HCT116 (cell line): ENCODE results near the gene MINDY4. TPM values are rescaled to one million over a fixed set of nuclear protein-coding genes. Genes with fewer than 3 reads are reported as not detected.

Experiments used
- ATAC-seq: fragments of 200-7000 bp; cut with Tn5 transposase; 2 replicates; pipeline ENCODE4 v1.9.1; 2020; ENCODE audit warnings: mild to moderate bottlenecking, moderate library complexity
- BruUV-seq: library from RNA; stranded (reverse); fragments of 400-500 nt; replicated peaks from 2 replicates; lab custom pipeline; 2021; lab: Mats Ljungman, UMichigan
- CTCF ChIA-PET: fragments of 300-600 bp; sonication (Branson Sonifier 250); formaldehyde crosslinking; loops from one replicate; lab custom pipeline; 2021; ENCODE audit warnings: antibody characterized with exemption; lab: Charles Lee
- POLR2A ChIA-PET: fragments of 300-600, 350-600 bp; sonication (Branson Sonifier 250); formaldehyde crosslinking; loops from one replicate; lab custom pipeline; 2021; ENCODE audit warnings: antibody characterized with exemption; lab: Charles Lee
- RAD21 ChIA-PET, 2 experiments: fragments of 300-600 bp; sonication (Branson Sonifier 250); formaldehyde crosslinking; loops; one replicate each; lab custom pipeline; 2023; ENCODE audit warnings: low total read pairs in 2 of 2; ENCODE audit not compliant: uncharacterized antibody in 2 of 2, unreplicated experiment in 2 of 2, low non-redundant PET in 1 of 2; lab: Charles Lee
- DNase-seq: peaks from one replicate; pipeline ENCODE4 v3.0.0-alpha.2; 2010; ENCODE audit warnings: low read depth, low spot score
- H2AFZ ChIP-seq: fragments of 200-600 bp; shearing (Covaris generic), sonication (generic); 2 replicates; pipeline ENCODE4 v1.6.1; 2017; ENCODE audit warnings: low read depth, mixed run types, mixed read lengths, antibody characterized with exemption, low read length; ENCODE audit not compliant: poor library complexity, severe bottlenecking
- H3K27ac ChIP-seq: 2 replicates; pipeline ENCODE4 v1.5.1; 2012; ENCODE audit warnings: low read depth, low read length
- H3K27me3 ChIP-seq: fragments of 200-600 bp; sonication (generic); 2 replicates; pipeline ENCODE4 v1.6.1; 2016; ENCODE audit warnings: mixed run types, low read length, mixed read lengths; ENCODE audit not compliant: insufficient read depth
- H3K36me3 ChIP-seq, 2 experiments: fragments of 200-500 bp in 1 of 2; fragments of 200-600 bp in 1 of 2; sonication (Bioruptor generic) in 1 of 2; sonication (generic) in 1 of 2; 2 replicates each; pipeline versions ENCODE4 v1.5.1 to v1.6.1; 2014 to 2016; ENCODE audit warnings: low read length in 2 of 2, inconsistent platforms in 1 of 2, mixed read lengths in 1 of 2, mixed run types in 1 of 2; ENCODE audit not compliant: insufficient read depth in 2 of 2, control insufficient read depth in 1 of 2
- H3K4me1 ChIP-seq, 2 experiments: fragments of 200-600 bp in 1 of 2; sonication (generic) in 1 of 2; 2 replicates each; pipeline versions ENCODE4 v1.5.1 to v1.6.1; 2012 to 2017; ENCODE audit warnings: low read length in 2 of 2, inconsistent platforms in 1 of 2, mild to moderate bottlenecking in 1 of 2, mixed read lengths in 1 of 2, mixed run types in 1 of 2, moderate library complexity in 1 of 2; ENCODE audit not compliant: insufficient read depth in 2 of 2, control insufficient read depth in 1 of 2
- H3K4me2 ChIP-seq: fragments of 200-600 bp; sonication (generic); 2 replicates; pipeline ENCODE4 v1.6.1; 2017; ENCODE audit warnings: mixed run types, low read length, mixed read lengths
- H3K4me3 ChIP-seq, 2 experiments: fragments of 200-600 bp in 1 of 2; sonication (generic) in 1 of 2; replicated peaks in 1 of 2; 2 replicates each; pipeline ENCODE4 v1.5.1; 2011 to 2016; ENCODE audit warnings: low read length in 2 of 2, control low read depth in 1 of 2, low read depth in 1 of 2, mild to moderate bottlenecking in 1 of 2, mixed read lengths in 1 of 2, mixed run types in 1 of 2
- H3K79me2 ChIP-seq: fragments of 200-600 bp; sonication (generic); 2 replicates; pipeline ENCODE4 v1.6.1; 2017; ENCODE audit warnings: mild to moderate bottlenecking, mixed run types, low read length, moderate library complexity, mixed read lengths; ENCODE audit not compliant: insufficient read depth
- H3K9ac ChIP-seq: fragments of 200-600 bp; sonication (generic); 2 replicates; pipeline ENCODE4 v1.6.1; 2016; ENCODE audit warnings: low read length, mixed read lengths
- H3K9me2 ChIP-seq: fragments of 200-600 bp; sonication (generic), shearing (Covaris generic); 2 replicates; pipeline ENCODE4 v1.6.1; 2017; ENCODE audit warnings: mixed run types, mild to moderate bottlenecking, moderate library complexity; ENCODE audit not compliant: insufficient read depth
- H3K9me3 ChIP-seq, 2 experiments: fragments of 200-500 bp in 1 of 2; fragments of 200-600 bp in 1 of 2; sonication (Bioruptor generic) in 1 of 2; sonication (generic) in 1 of 2; 2 replicates each; pipeline ENCODE4 v1.6.1; 2014 to 2017; ENCODE audit warnings: low read length in 2 of 2, mixed read lengths in 2 of 2, inconsistent platforms in 1 of 2, low read depth in 1 of 2, mild to moderate bottlenecking in 1 of 2, mixed run types in 1 of 2, moderate library complexity in 1 of 2; ENCODE audit not compliant: control insufficient read depth in 1 of 2, insufficient read depth in 1 of 2
- H4K20me1 ChIP-seq: fragments of 200-600 bp; sonication (generic), shearing (Covaris generic); 2 replicates; pipeline ENCODE4 v1.6.1; 2017; ENCODE audit warnings: mixed run types, mild to moderate bottlenecking, moderate library complexity; ENCODE audit not compliant: insufficient read depth
- CEBPB ChIP-seq: IDR thresholded peaks from 2 replicates; pipeline ENCODE4 v1.6.1; 2012; ENCODE audit warnings: low read depth
- EGR1 ChIP-seq: IDR thresholded peaks from 2 replicates; pipeline ENCODE4 v1.6.1; 2012; ENCODE audit warnings: low read depth
- EZH2phosphoT487 ChIP-seq: fragments of 200-600 bp; IDR thresholded peaks from 2 replicates; pipeline ENCODE4 v1.6.1; 2018; ENCODE audit warnings: antibody characterized with exemption, borderline replicate concordance
- YY1 ChIP-seq: IDR thresholded peaks from 2 replicates; pipeline ENCODE4 v1.6.1; 2011; ENCODE audit warnings: low read length, low read depth, moderate library complexity, mild to moderate bottlenecking; ENCODE audit not compliant: insufficient replicate concordance; ENCODE audit errors: extremely low read depth
- ZFX ChIP-seq: fragments of 450-650 bp; IDR thresholded peaks from 2 replicates; pipeline ENCODE4 v1.6.1; 2017
- ZNF274 ChIP-seq: fragments of 200-500 bp; sonication (Bioruptor generic); IDR thresholded peaks from 2 replicates; pipeline ENCODE4 v1.6.1; 2014; ENCODE audit warnings: mild to moderate bottlenecking, low read depth, low read length, inconsistent platforms
- intact Hi-C: fragments of 100-400 bp; cut with micrococcal nuclease; formaldehyde crosslinking; loops from 2 replicates; pipeline ENCODE4 v1.10.0; 2022
- total RNA-seq: library from RNA; stranded (reverse); gene quantifications from one replicate; pipeline ENCODE4 v1.2.1, GENCODE V29; 2021; ENCODE audit not compliant: unreplicated experiment
- TF ChIP-seq, protein P1 (sequence below): IDR thresholded peaks from 2 replicates; pipeline ENCODE4 v1.6.1; 2012
- TF ChIP-seq, protein P2 (sequence below): IDR thresholded peaks from 2 replicates; pipeline ENCODE4 v1.6.1; 2012; ENCODE audit warnings: low read depth
- TF ChIP-seq, protein P3 (sequence below), 3 experiments: fragments of 200-600 bp in 1 of 3; sonication (generic) in 1 of 3; IDR thresholded peaks in 2 of 3; conservative IDR thresholded peaks in 1 of 3; 2 replicates each; pipeline ENCODE4 v1.5.1; 2012 to 2017; ENCODE audit warnings: low read depth in 2 of 3, low read length in 2 of 3, antibody characterized with exemption in 1 of 3, borderline replicate concordance in 1 of 3, control low read depth in 1 of 3, mild to moderate bottlenecking in 1 of 3, mixed read lengths in 1 of 3, mixed run types in 1 of 3, moderate library complexity in 1 of 3; ENCODE audit not compliant: insufficient read depth in 1 of 3

The MINDY4 gene
- total RNA-seq, 1 experiment from 2014 or later = 6.1 TPM

DNA sequence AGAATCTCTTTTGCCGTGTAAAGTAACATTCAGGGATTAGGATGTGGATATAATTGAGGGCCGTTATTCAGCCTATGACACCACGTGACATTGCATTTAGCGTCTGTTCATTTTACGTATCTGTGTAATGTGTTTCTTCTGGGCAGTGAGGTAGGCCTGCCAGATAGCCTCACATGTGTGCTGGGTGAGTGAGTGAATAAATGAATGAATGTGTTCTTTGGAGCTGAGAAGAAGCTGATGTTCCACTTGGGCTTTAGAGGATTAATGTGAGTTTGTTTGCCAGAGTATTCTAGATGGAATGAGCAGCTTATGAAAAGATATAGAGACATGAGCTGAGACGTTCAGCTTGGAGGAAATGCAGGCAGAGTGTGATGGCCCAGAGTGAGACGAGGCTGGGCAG, 55.0 kb downstream of the MINDY4 start:
- ATAC-seq = no peak
- BruUV-seq = no TSS peak
- Histone ChIP-seq H3K27me3 (no peaks in the 10 kb centered on the region), H3K9me3 (no peaks in the 10 kb centered on the region), H3K9ac (no peak overlapping the region), H3K4me3 (no peak overlapping the region), H3K79me2 (no peaks in the 10 kb centered on the region), H3K4me1 (no peaks in the 10 kb centered on the region), H3K4me2 (no peak overlapping the region), H4K20me1 (no peaks in the 10 kb centered on the region), H3K9me2 (no peaks in the 10 kb centered on the region), H3K36me3 (no peaks in the 10 kb centered on the region), H3K27ac (no peak overlapping the region), H2AFZ (no peak overlapping the region)
- ChIA-PET RAD21 (no interaction called here), POLR2A (no interaction called here), CTCF (no interaction called here)
- no peak for DNase-seq
- intact Hi-C loops = no loop called here
- TF ChIP-seq CEBPB (no peak), EZH2phosphoT487 (no peak), ZFX (no peak), ZNF274 (no peak), EGR1 (no peak), YY1 (no peak)
- TF ChIP-seq, protein P1, sequence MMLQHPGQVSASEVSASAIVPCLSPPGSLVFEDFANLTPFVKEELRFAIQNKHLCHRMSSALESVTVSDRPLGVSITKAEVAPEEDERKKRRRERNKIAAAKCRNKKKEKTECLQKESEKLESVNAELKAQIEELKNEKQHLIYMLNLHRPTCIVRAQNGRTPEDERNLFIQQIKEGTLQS = no peak
- TF ChIP-seq, protein P2, sequence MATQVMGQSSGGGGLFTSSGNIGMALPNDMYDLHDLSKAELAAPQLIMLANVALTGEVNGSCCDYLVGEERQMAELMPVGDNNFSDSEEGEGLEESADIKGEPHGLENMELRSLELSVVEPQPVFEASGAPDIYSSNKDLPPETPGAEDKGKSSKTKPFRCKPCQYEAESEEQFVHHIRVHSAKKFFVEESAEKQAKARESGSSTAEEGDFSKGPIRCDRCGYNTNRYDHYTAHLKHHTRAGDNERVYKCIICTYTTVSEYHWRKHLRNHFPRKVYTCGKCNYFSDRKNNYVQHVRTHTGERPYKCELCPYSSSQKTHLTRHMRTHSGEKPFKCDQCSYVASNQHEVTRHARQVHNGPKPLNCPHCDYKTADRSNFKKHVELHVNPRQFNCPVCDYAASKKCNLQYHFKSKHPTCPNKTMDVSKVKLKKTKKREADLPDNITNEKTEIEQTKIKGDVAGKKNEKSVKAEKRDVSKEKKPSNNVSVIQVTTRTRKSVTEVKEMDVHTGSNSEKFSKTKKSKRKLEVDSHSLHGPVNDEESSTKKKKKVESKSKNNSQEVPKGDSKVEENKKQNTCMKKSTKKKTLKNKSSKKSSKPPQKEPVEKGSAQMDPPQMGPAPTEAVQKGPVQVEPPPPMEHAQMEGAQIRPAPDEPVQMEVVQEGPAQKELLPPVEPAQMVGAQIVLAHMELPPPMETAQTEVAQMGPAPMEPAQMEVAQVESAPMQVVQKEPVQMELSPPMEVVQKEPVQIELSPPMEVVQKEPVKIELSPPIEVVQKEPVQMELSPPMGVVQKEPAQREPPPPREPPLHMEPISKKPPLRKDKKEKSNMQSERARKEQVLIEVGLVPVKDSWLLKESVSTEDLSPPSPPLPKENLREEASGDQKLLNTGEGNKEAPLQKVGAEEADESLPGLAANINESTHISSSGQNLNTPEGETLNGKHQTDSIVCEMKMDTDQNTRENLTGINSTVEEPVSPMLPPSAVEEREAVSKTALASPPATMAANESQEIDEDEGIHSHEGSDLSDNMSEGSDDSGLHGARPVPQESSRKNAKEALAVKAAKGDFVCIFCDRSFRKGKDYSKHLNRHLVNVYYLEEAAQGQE = no peak
- TF ChIP-seq, protein P3, sequence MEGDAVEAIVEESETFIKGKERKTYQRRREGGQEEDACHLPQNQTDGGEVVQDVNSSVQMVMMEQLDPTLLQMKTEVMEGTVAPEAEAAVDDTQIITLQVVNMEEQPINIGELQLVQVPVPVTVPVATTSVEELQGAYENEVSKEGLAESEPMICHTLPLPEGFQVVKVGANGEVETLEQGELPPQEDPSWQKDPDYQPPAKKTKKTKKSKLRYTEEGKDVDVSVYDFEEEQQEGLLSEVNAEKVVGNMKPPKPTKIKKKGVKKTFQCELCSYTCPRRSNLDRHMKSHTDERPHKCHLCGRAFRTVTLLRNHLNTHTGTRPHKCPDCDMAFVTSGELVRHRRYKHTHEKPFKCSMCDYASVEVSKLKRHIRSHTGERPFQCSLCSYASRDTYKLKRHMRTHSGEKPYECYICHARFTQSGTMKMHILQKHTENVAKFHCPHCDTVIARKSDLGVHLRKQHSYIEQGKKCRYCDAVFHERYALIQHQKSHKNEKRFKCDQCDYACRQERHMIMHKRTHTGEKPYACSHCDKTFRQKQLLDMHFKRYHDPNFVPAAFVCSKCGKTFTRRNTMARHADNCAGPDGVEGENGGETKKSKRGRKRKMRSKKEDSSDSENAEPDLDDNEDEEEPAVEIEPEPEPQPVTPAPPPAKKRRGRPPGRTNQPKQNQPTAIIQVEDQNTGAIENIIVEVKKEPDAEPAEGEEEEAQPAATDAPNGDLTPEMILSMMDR (IDR thresholded peaks at IDR 0.05 in 2 of 3, conservative IDR thresholded peaks at IDR 0.05 in 1 of 3; ENCODE audit: borderline replicate concordance in 1 of 3, insufficient read depth in 1 of 3, low read depth in 2 of 3, low read length in 2 of 3) = no peak
